ENCODE measurements around the gene PDZK1IP1.
"Not testable (repeated sequence)": the region's sequence is repeated elsewhere in the genome, so short reads cannot be mapped to it uniquely, and the experiment has no call there.

Gene PDZK1IP1

DNA sequence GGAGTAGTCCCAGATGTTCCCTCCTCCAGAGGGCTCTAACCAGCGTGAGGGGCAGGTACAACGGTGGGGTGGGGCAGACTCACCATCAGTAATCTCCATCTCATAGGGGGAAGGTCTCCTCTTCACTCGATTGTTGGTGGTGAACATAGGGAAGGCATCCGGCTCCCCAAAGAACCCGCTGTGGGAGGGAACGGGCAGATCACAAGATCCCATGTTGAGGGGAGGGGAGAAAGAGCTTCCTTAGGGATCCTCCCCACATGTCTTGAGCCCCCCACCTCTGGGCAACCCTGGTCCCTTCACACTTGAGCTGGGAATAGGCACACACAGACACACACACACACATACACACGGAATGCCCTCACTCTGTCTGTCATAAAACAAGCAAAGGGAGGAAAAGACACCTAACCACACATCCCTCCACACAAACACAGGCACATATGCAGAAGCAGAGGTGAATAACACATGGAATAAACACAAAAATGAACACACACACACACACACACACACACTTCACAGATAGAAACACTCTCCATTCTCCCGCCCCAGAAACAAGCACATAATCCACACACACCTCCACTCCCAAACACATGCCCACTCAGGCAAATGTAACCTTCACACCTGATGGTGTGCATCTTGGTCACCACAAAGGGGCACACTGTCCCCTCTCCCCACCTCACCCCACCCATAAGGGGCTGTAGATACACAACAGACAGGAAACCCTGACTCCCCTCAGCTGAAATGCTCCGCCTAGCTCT is 34.3 kb upstream of the PDZK1IP1 start:
- no peak for DNase-seq (ENCODE audit: low read depth in 2 of 2)

DNA sequence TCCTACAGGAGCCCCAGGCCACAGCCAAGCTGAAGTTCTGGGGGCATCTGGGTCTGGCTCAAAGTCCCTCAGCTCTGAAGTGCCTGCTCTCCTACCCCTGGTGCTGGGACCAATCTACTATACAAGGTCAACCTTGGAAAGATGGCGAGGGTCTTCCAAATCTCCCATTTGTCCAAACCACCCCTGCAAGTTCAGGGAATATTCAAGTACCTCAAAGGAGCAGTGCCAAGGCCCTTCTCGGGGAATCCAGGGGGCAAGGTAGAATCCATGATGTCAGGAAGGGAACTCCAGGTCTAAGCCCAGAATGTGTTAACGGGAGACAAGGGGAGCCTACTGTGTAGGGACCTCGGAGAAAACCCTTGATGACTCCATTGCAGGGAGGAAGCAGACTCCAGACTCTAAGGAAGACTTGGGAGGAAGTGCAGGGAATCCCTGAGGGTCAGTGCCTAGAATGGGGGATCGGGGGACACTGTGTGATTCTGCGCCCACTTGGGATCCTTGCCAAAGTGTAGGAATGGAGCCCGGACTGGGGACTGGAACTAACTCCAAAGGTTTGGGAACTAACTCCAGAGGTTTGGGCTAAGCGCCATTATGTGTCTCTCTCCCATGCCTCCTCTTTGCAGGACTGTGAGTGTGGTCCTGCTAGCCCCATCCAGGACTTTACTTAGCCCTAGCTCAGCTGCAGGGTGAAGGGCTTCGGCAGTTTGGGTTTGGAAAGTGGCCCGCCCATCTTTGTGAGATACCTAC is 33.5 kb upstream of the PDZK1IP1 start:
- DNase-seq (ENCODE audit: low read depth in 2 of 2), result no peak

DNA sequence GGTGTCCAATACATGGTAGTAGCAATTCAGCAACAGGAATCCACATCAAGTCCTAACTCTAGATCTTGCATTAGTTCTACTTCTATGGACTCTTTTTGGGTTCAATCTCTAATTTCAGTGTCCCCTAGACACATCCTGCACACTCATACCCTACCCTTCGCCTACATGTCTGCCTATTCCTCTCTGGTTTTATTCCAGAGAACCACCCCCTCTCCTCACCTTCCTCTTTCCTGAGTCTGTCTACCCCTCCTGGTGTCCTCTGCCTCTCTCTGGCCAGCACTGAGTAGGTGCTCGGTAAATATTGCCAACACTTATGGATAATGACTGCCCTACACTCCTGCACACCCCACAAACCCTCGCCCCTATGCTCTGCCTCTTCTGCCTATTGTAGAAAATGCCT is 32.6 kb upstream of the PDZK1IP1 start:
- no peak for DNase-seq (ENCODE audit: low read depth in 2 of 2)

DNA sequence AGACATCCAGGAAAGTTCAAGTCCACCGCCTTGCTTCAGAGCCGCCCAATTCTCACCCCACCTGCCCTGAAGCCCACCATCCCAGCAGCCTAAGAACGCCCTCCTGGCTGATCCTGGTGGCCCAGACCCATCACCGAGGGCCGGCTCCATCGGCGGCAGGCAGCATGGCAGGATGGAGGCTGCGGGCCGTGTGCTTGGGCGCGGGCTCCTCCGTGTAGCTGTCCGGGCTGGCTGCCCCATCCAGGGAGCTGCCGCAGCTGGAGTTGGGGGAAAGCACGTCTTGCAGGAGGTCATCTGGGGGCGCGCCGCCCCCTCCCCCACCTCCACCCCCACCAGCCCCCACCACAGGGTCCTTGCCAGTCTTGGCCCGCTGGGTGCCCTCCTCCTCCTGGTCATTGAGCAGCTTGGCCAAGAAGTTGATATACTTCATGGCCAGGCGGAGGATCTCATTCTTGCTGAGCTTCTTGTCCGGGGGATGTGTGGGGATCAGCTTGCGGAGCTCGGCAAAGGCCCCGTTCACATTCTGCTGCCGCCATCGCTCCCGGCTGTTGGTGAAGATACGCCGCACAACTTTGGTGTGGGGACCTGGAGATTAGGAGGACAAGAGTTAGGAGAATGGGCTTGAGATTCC is 29.9 kb upstream of the PDZK1IP1 start:
- DNase-seq (ENCODE audit: low read depth in 2 of 2), result no peak

DNA sequence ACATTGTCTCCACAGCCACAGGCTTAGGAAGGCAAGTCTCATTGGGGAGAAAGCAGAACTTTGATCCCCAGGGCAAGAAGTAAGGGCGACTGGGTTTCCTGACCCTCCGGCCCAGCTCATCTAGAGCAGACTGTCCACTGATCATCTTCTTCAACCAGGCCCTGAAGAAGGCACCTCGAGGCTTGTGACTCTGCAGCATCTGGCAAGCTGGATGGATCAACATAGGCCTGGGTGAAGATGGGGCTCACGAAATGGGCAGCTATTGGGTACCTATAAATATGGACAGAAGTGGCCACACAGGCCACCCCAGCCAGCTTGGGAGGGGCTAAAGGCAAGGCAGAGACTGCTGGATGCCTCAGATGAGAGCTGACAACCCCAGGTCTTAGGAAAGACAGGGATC is 29.2 kb upstream of the PDZK1IP1 start:
- no peak for DNase-seq (ENCODE audit: low read depth in 2 of 2)

DNA sequence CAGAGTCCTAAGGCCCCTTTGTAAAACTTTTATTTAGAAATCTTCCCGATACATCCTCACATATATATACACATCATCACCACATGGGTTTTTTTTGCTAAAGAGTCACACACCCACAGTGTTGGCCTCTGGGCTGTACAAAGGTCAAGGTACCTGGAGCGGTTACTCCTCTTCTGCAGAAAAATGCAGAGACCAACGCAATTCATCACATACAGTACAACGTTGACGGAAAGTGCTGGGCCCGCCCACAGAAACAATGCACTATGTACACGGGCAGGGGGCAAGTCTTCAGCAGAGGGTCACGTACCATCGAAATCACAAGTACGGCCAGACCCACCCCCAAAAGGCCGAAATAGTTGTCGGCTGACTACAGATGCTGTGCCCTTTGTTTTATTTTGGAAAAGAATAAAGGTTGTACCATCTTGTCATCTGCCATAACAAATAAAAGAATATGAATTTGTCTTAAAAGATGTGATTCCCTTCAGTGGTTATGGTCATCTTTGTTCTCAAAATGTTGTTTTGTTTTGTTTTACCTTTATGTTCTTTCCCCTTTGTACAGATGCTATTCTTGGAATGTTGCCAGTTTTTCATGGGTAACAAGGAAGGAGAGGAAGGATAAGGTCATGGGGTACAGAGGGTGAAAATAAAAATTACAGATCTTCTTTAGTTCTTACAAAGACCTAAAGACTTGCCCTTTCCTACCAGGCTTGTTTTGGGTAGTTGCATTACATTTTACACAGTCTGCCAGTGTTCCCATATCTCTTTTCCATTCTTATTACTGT is 26.6 kb upstream of the PDZK1IP1 start:
- no peak for DNase-seq (ENCODE audit: low read depth in 2 of 2)

DNA sequence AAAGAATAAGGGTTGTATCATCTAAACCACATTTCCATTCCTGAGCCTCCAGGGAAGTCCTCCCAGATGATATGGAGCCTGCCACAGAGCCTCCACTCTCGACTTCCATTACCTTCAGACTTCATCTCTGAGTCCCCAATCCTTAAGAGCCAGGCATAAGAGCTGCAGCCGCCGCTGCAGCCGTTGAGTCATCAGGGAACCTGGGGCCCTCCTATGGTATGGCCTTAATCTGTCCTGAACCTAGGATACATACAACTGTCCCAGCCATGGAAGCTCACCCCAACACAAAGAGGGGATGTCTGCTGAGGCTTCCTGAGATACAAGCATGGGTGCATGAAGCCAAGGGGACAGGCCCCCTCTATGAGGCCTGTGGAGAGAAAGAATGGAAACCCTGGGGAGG is 25.9 kb upstream of the PDZK1IP1 start:
- DNase-seq (ENCODE audit: low read depth in 2 of 2), result no peak

DNA sequence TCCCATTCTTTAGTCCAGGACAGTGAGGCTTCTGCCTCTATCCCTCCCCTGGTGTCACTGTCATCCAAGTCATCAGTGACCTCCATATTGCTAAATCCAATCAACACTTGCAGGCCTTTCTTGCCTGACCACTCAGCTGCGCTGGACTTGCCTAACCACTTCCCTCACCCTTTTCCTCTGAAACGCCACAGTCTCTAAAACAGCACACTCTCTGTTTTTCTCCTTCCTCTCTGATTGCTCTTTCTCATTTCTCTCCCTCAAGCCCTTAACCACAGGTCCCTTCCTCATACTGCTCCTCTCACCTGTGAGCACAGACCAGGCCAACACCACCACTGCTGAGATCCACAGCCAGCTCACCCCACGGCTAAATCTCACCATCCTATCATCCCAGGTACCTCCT is 24.7 kb upstream of the PDZK1IP1 start:
- no peak for DNase-seq (ENCODE audit: low read depth in 2 of 2)

DNA sequence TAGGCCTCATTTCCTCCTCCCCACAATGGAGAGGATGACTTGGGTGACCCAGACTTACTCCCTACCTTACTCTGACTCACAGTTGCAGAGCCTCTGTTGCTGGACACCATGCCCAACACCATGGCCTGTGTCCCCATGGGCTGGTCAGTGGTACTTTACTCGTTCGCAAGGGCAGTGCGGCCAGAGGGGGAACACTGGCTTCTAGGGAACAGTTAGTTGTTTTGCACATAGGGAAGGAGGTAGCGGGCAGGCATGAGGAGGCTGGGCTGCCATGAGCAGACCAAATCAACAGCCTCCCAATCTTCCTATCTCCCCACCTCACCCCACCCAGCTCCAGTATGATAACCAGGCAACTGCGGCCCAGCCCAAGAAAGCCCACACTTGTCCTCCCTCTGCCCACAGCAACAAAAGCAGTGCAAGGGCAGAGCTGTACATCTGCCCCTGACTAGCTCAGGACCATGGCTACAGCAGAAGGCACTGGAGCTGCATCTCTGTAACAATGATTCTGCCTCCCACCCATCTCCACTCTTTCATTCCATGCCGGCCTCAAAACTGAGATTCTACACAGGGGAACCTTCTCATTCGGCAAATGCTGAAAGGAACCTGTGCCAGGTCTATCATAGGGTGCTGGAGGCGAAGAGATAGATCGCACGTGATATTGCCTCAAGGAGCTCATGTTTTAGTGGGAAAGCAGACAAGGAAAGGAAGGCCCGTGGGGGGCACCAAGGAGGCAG is 23.6 kb upstream of the PDZK1IP1 start:
- DNase-seq (ENCODE audit: low read depth in 2 of 2), result no peak

DNA sequence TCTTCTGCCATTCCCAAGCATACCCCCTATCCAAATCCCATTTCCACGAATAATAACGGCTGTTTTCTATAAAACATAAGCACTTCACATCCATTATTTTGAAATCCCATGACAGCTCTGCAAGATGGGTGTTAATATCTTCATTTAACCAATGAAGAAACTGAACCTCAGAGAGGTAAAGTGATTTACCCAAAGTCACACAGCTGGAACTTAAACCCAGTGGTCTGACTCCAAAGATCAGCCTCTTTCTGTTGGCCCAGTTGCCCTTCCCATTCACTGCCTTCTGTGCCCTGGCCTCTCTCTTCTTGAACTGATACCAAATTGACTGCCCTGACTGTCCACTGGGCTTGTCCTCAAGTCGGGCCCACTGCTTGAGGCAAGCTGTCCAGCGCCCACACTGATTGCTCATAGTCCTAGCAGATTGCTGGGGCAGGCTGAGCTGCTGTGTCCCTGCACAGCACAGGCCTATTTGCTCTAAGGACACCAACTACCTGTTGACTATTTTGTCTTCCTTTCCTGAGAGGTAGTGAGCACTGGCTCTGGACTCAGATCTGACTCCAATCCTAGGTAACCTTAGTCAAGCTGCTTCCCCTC is 22.9 kb upstream of the PDZK1IP1 start:
- DNase-seq (ENCODE audit: low read depth in 2 of 2), result no peak

DNA sequence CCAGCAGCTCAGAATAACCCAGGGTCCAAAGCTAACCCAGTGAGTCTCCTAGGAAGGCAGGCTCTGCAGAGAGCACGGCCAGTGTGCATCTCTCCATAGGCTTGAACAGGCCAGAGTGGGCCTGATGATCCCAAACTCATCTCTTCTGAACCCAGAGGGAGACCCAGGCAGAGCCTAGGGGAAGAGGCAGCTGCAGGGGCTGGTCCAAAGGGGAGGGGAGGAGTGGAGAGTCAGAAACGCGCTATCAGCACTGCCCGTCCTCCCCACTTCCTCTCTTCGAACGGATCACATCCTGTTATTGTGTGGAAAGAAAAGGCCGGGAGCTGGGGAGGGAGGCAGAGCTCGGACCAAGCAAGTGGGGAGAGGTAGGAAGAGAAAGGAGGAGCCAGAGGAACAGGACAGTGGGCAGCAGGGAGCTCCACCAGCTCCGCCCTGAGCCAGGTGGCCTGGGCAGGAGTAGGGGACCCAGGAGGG is 22.0 kb upstream of the PDZK1IP1 start:
- DNase-seq (ENCODE audit: low read depth in 2 of 2), result no peak

DNA sequence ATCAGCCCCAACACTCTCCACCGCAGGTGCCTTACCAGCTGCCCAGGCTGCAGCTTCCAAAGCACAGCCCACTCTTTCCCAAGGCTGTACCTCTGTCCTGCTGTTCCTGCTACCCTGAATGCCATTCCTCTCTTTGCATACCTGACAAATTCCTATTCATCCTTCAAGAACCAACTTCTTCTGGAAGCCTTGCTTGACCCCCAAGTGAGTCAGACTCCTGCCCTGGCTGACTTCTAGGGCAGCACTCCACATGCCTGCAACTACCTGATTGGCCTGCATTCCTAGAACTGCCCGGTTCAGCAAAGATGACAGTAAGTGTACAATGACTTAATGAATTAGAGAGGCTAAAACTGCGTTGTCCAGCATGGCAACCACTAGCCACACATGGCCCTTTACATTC is 20.8 kb upstream of the PDZK1IP1 start:
- no peak for DNase-seq (ENCODE audit: low read depth in 2 of 2)

DNA sequence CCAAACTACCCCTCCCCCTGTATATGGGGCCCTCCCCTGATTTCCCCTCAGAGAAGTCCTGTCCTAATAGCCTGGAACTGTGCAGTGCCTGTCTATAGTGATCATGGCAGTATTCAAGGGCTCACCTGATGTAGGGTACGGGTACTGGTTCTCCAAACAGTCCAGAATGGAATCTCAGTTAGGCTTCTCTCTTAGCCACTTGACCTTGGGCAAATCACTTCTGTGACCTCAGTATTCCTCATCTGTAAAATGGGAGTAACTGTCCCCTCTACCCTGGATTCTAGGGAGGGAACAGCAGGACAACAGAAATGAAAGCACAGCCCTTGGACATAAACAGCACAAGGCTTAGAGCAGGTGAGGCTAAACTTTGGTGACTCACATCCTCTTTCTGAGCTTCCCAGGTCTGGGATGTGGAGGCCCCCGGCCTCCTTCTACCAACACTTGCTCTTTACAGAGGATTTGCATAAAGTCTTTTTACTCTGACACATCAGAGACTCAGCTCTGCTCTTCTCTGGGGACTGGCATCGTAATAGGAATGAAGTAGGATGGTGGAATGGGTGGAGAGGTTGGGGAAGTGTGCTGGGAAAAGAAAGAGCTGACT is 20.0 kb upstream of the PDZK1IP1 start:
- no peak for DNase-seq (ENCODE audit: low read depth in 2 of 2)

DNA sequence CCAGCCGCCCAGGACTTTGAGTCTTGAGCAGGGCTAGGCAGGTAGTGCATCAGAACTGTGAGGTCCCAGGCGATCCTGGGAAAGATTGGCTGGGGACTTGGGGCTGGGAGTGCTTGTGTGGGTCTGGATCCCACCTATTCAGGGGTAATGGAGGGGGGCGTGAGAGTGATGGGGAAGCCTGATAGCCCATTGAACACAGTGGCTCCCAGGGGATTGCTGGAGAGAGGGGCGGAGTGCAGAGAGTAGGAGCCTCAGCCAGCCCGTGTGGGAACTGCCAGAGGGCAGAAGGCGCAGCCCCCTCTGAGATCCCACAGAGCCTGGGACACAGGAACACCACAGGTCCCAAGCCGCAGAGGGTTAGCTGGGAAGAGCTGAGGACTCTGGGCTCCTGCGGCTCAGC is 19.3 kb upstream of the PDZK1IP1 start:
- no peak for DNase-seq (ENCODE audit: low read depth in 2 of 2)

DNA sequence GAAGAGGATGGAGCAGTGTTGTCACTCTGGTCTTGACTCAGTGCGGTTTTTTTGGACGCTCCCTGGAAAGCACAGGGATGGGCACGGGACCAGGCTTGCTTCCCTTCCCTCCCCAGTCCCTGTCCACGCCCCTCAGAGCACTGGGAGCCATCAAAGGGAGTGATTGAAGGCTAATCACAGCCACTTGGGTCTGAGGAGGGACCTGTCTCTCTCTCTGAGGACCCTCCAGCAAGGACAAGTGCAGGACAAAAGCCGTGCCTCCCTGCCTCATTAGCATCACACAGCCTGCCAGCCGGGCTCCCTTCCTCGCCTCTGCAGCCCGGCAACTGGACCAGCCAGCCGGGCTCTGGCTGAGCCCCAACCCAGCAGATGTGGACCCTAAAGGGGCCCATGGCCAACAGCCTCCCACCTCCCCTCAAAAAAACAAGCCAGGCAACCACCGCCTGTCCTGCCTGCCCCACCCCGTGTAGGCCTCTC is 18.6 kb upstream of the PDZK1IP1 start:
- no peak for DNase-seq (ENCODE audit: low read depth in 2 of 2)

DNA sequence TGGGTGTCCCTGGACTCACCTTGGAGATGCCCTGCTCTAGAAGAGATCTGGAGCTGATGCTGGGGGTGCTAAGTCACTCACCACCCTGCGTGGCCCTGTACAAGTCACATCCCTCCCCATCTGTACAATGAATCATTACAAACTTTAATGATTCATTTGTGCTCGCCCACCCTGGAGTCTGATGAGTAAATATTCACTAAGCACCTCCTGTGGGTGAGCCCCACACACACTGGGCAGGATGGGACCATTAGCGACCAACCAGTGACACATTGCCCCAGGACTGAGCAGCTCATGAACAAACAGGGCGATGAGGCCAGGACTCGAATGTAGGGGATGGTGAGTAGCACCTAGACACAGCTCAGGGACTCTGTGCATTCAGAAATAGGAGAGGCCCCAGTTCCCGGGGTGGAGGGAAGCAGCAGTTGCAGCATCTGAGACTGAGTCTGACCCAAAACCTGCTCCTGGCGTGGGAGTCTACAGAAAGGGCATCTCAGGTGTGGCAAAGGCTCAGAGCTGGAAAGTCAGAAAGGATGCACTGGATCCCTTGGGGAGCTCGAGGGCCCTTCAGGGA is 18.1 kb upstream of the PDZK1IP1 start:
- no peak for DNase-seq (ENCODE audit: low read depth in 2 of 2)

DNA sequence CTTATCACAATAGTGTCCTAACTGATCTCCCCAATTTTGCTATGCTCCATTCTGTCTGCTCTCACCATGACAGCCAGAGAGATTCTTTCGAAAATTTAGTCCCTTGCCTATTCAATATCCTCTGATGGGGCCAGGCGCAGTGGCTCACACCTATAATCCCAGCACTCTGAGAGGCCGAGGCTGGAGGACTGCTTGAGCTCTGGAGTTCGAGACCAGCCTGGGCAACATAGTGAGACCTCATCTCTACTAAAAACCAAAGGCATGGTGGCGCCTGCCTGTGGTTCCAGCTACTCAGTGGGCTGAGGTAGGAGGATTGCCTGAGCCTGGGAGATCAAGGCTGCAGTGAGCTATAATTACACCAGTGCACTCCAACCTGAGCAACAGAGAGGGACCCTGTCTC is 16.1 kb upstream of the PDZK1IP1 start:
- DNase-seq (ENCODE audit: low read depth in 2 of 2), result no peak

DNA sequence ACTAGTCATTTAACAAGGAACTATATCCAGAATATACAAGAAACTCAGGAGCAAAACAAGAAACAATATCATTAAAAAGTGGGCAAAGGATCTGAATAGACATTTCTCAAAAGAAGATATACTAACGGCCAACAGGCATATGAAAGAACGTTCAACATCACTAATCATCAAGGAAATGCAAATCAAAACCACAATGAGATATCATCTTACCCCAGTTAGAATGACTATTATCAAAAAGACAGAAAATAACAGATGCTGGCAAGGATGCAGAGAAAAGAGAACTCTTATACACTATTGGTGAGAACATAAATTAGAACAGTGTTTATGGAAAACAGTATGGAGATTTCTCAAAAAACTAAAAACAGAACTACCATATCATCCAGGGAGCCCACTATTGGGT is 13.7 kb upstream of the PDZK1IP1 start:
- not testable (repeated sequence) for DNase-seq (ENCODE audit: low read depth in 2 of 2)

DNA sequence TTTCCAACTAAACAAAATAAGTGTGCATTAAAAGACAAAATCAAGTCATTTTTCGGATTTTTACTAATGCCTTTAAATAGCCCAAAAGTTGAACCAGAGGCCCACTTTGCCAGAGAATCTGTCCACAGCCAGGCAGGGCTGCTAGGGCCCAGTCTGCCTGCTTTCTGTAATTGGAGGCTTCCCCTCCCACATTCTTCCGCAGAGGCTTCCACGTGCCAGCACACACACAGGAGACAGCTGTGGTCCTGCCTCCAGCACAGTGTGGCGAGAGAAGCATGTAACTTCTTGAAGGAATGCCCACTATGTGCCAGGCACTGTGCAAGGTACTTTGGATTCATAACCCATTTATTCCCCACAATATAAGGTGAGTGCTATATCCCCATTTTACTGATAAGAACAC is 11.3 kb upstream of the PDZK1IP1 start:
- no peak for DNase-seq (ENCODE audit: low read depth in 2 of 2)

DNA sequence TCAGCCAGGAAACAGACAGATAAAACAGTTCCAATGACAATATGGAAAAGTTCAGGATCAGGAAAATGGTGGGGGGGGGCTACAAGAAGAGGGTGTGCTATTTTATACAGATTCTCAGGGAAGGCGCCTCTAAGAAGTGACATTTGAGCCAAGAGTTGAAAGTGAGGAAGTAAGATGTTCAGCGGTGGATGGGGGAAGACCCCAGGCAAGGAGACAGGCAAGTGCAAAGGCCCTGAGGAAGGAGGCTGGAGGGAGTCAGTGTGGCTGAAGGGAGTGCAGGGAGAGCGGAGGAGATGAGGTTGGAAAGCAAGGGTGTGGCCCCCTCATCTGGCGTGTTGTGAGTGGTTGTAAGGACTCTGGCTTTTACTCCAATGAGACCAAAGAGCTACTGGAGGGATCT is 8.4 kb upstream of the PDZK1IP1 start:
- no peak for DNase-seq (ENCODE audit: low read depth in 2 of 2)
